ENCODE data around the gene ACACA. TPM values are rescaled to one million over a fixed set of nuclear protein-coding genes. Genes with fewer than 3 reads are reported as not detected.

ACACA gene
- total RNA-seq, 4 donors from 2014 or later = 30.0 to 69.7 (median 49.9) TPM

- Histone ChIP-seq H3K27me3 (no peaks in the 10 kb centered on the region), H3K4me3 (no peak overlapping the region), H3K27ac (peak overlapping the region in 2 of 4 donors; percentile 5 to 59), H3K36me3 (peaks cover 0 to 79% (median 3%) of the 10 kb centered on the region in 3 donors), H3K4me1 (peaks cover 0 to 8% (median 0%) of the 10 kb centered on the region in 4 donors), H3K9me3 (no peaks in the 10 kb centered on the region)
- DNase-seq (ENCODE audit: low spot score in 2 of 2) = no peak
- TF ChIP-seq EP300 (IDR thresholded peaks at IDR 0.05) = peak in 1 of 2 donors; percentile 4
- no peak for TF ChIP-seq CTCF (IDR thresholded peaks at IDR 0.05)
- no peak for TF ChIP-seq POLR2A (IDR thresholded peaks at IDR 0.05)
- 32 to 35% methylated on average over 7 of the region's 7 CpGs for WGBS, 2 donors
Measured at GRCh38 chr17:37089956-37090355, 316.7 kb downstream of the ACACA start.

- peaks cover 0 to 77% (median 3%) of the 10 kb centered on the region in 3 donors for H3K36me3 ChIP-seq
- WGBS, 2 donors = 65 to 72% methylated on average over 11 of the region's 11 CpGs
- no peak overlapping the region for H3K4me3 ChIP-seq
- peaks cover 0 to 8% (median 0%) of the 10 kb centered on the region in 4 donors for H3K4me1 ChIP-seq
- TF ChIP-seq CTCF (IDR thresholded peaks at IDR 0.05) = no peak
- TF ChIP-seq EP300 (IDR thresholded peaks at IDR 0.05) = no peak
- no peak for TF ChIP-seq POLR2A (IDR thresholded peaks at IDR 0.05)
- no peak overlapping the region for H3K27ac ChIP-seq
- H3K27me3 ChIP-seq = no peaks in the 10 kb centered on the region
- no peak for DNase-seq (ENCODE audit: low spot score in 2 of 2)
- H3K9me3 ChIP-seq = no peaks in the 10 kb centered on the region
Measured at GRCh38 chr17:37088913-37089312, 317.7 kb downstream of the ACACA start.

DNA sequence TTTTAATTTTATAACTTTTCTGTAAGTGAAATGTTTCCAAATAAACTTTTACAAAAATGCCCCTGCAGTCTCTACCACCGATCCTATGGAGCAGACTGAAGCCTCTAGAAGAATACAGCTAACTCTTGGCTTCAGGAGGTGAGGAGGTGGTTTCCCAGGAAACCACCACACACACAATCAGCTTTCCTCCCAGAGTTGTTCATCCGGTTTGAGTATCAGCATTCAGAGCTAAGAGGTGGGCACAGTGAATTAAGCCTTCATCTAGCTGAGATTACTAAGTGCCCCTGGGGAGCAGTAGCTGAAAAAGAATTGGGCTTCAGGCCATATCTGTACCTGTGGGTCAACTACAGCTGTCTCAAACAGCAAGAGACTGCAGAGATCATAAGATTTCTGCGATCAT is 318.2 kb downstream of the ACACA start:
- 56 to 61% methylated on average over 3 of the region's 3 CpGs for whole genome bisulfite sequencing, 2 donors
- Histone ChIP-seq H3K27me3 (no peaks in the 10 kb centered on the region), H3K27ac (no peak overlapping the region), H3K36me3 (peaks cover 0 to 72% (median 3%) of the 10 kb centered on the region in 3 donors), H3K9me3 (no peaks in the 10 kb centered on the region), H3K4me1 (peaks cover 0 to 8% (median 0%) of the 10 kb centered on the region in 4 donors), H3K4me3 (no peak overlapping the region)
- TF ChIP-seq POLR2A (IDR thresholded peaks at IDR 0.05) (no peak), EP300 (IDR thresholded peaks at IDR 0.05) (no peak), CTCF (IDR thresholded peaks at IDR 0.05) (no peak)
- DNase-seq (ENCODE audit: low spot score in 2 of 2) = no peak

DNA sequence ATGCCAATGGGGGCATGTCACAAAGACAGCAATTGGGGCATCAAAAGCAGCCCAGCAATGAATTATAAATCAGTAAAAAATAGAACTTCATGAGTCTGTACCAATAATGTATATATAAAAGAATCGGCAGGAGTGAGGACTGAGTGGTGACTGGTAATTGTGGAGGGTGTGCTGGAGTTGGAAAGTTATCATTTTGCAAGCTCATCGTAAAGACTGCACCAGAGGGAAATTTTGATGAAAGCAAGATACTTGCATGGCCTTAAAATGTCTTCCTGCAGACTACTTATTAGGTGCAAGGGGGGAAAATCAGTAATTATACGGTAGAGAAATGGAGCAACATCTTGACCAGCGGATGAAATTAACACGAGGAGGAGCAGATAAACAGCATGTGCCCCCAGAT is 319.0 kb downstream of the ACACA start:
- H3K4me3 ChIP-seq = no peak overlapping the region
- H3K36me3 ChIP-seq = peaks cover 0 to 64% (median 3%) of the 10 kb centered on the region in 3 donors
- no peaks in the 10 kb centered on the region for H3K27me3 ChIP-seq
- 89 to 90% methylated on average over 5 of the region's 5 CpGs for WGBS, 2 donors
- DNase-seq (ENCODE audit: low spot score in 2 of 2) = no peak
- TF ChIP-seq CTCF (IDR thresholded peaks at IDR 0.05) = no peak
- TF ChIP-seq EP300 (IDR thresholded peaks at IDR 0.05) = no peak
- no peak for TF ChIP-seq POLR2A (IDR thresholded peaks at IDR 0.05)
- peaks cover 0 to 8% (median 0%) of the 10 kb centered on the region in 4 donors for H3K4me1 ChIP-seq
- no peaks in the 10 kb centered on the region for H3K9me3 ChIP-seq
- no peak overlapping the region for H3K27ac ChIP-seq

- Histone ChIP-seq H3K4me1 (peaks cover 0 to 8% (median 0%) of the 10 kb centered on the region in 4 donors), H3K27me3 (no peaks in the 10 kb centered on the region), H3K9me3 (no peaks in the 10 kb centered on the region), H3K4me3 (no peak overlapping the region), H3K27ac (no peak overlapping the region), H3K36me3 (peaks cover 0 to 62% (median 3%) of the 10 kb centered on the region in 3 donors)
- no peak for DNase-seq (ENCODE audit: low spot score in 2 of 2)
- TF ChIP-seq CTCF (IDR thresholded peaks at IDR 0.05) = no peak
- TF ChIP-seq EP300 (IDR thresholded peaks at IDR 0.05) = no peak
- TF ChIP-seq POLR2A (IDR thresholded peaks at IDR 0.05) = no peak
- 78 to 90% methylated on average over 3 of the region's 3 CpGs for WGBS, 2 donors
Measured at GRCh38 chr17:37086948-37087347, 319.7 kb downstream of the ACACA start.

All from tibial nerve (tissue), 4 donors.